ENCODE data around the gene TYW3.

GRCh38 chr1:74731399-74732052 is 1.4 kb upstream of the TYW3 start:
- no peak for TF ChIP-seq ELF4 (IDR thresholded peaks at IDR 0.05)
- no peak for TF ChIP-seq SUZ12 (IDR thresholded peaks at IDR 0.05)
- TF ChIP-seq FOXA1 (IDR thresholded peaks at IDR 0.05): no peak
- no peak for TF ChIP-seq HDGF (IDR thresholded peaks at IDR 0.05; ENCODE audit: borderline replicate concordance)
- TF ChIP-seq SP1 (IDR thresholded peaks at IDR 0.05): no peak
- no peak for TF ChIP-seq ARNT (IDR thresholded peaks at IDR 0.05)

Measured in HEK293T (cell line).